SK-N-SH treated with all-trans-retinoic acid at 6 μM for 48 hours (cell line): ENCODE results near the gene ZDHHC15.
"Not testable (repeated sequence)": the region's sequence is repeated elsewhere in the genome, so short reads cannot be mapped to it uniquely, and the experiment has no call there.

Experiments used
- ATAC-seq: fragments of 200-7000 bp; cut with Tn5 transposase; 3 replicates; pipeline ENCODE4 v1.9.1; 2020; ENCODE audit warnings: mild to moderate bottlenecking, moderate library complexity
- BACH2 ChIP-seq: fragments of 250-450 bp; sonication (Bioruptor Pico); IDR thresholded peaks from 2 replicates; pipeline ENCODE4 v1.9.0; 2021; ENCODE audit warnings: mild to moderate bottlenecking, borderline replicate concordance
- CSDC2 ChIP-seq: fragments of 250-450 bp; sonication (Bioruptor Pico); IDR thresholded peaks from 2 replicates; pipeline ENCODE4 v1.5.0; 2020; ENCODE audit warnings: mild to moderate bottlenecking, moderate library complexity
- GLIS3 ChIP-seq: fragments of 250-450 bp; sonication (Bioruptor Pico); IDR thresholded peaks from 2 replicates; pipeline ENCODE4 v1.5.0; 2020; ENCODE audit warnings: mild to moderate bottlenecking, moderate library complexity
- ISL1 ChIP-seq: fragments of 250-450 bp; sonication (Bioruptor Pico); IDR thresholded peaks from 2 replicates; pipeline ENCODE4 v2.1.2; 2022; ENCODE audit warnings: mild to moderate bottlenecking, moderate library complexity
- OSR1 ChIP-seq: fragments of 250-450 bp; sonication (Bioruptor Pico); IDR thresholded peaks from 2 replicates; pipeline ENCODE4 v1.8.0; 2022; ENCODE audit warnings: moderate library complexity, mild to moderate bottlenecking, inconsistent platforms
- PPARA ChIP-seq: fragments of 250-450 bp; sonication (Bioruptor Pico); IDR thresholded peaks from 2 replicates; pipeline ENCODE4 v1.5.0; 2020; ENCODE audit warnings: mild to moderate bottlenecking, borderline replicate concordance
- RARB ChIP-seq: fragments of 250-450 bp; sonication (Bioruptor Pico); IDR thresholded peaks from 2 replicates; pipeline ENCODE4 v1.8.0; 2021; ENCODE audit warnings: mild to moderate bottlenecking, moderate library complexity
- SNAI2 ChIP-seq: fragments of 250-450 bp; sonication (Bioruptor Pico); IDR thresholded peaks from 2 replicates; pipeline ENCODE4 v1.5.0; 2020; ENCODE audit warnings: mild to moderate bottlenecking, moderate library complexity
- TCF4 ChIP-seq: fragments of 250-450 bp; sonication (Bioruptor Pico); IDR thresholded peaks from 2 replicates; pipeline ENCODE4 v1.8.0; 2021; ENCODE audit warnings: mild to moderate bottlenecking, moderate library complexity, borderline replicate concordance
- TOX ChIP-seq: fragments of 250-450 bp; sonication (Bioruptor Pico); IDR thresholded peaks from 2 replicates; pipeline ENCODE4 v1.8.0; 2021; ENCODE audit warnings: mild to moderate bottlenecking, moderate library complexity, borderline replicate concordance
- ZC3H10 ChIP-seq: fragments of 250-450 bp; sonication (Bioruptor Pico); IDR thresholded peaks from 2 replicates; pipeline ENCODE4 v1.5.1; 2021; ENCODE audit warnings: mild to moderate bottlenecking, moderate library complexity
- ZFP3 ChIP-seq: fragments of 250-450 bp; sonication (Bioruptor Pico); IDR thresholded peaks from 2 replicates; pipeline ENCODE4 v1.5.0; 2020; ENCODE audit warnings: mild to moderate bottlenecking, moderate library complexity
- ZFP30 ChIP-seq: fragments of 450-650 bp; formaldehyde crosslinking; IDR thresholded peaks from 2 replicates; pipeline ENCODE4 v1.5.0; 2022; ENCODE audit warnings: mild to moderate bottlenecking, moderate library complexity
- ZNF565 ChIP-seq: fragments of 450-650 bp; formaldehyde crosslinking; conservative IDR thresholded peaks from 2 replicates; pipeline ENCODE4 v1.5.0; 2020; ENCODE audit warnings: low read depth, mild to moderate bottlenecking, moderate library complexity
- TF ChIP-seq, protein P1 (sequence below): fragments of 250-450 bp; sonication (Bioruptor Pico); IDR thresholded peaks from 2 replicates; pipeline ENCODE4 v1.8.0; 2021; ENCODE audit warnings: low read depth, mild to moderate bottlenecking, moderate library complexity, borderline replicate concordance
- TF ChIP-seq, protein P2 (sequence below): fragments of 250-450 bp; sonication (Bioruptor Pico); IDR thresholded peaks from 2 replicates; pipeline ENCODE4 v1.5.0; 2020; ENCODE audit warnings: mild to moderate bottlenecking, moderate library complexity
- TF ChIP-seq, protein P3 (sequence below): fragments of 250-450 bp; sonication (Bioruptor Pico); IDR thresholded peaks from 2 replicates; pipeline ENCODE4 v1.8.0; 2020; ENCODE audit warnings: mild to moderate bottlenecking, moderate library complexity, borderline replicate concordance
- TF ChIP-seq, protein P4 (sequence below): fragments of 250-450 bp; sonication (Bioruptor Pico); IDR thresholded peaks from 2 replicates; pipeline ENCODE4 v1.5.1; 2020; ENCODE audit warnings: low read depth, mild to moderate bottlenecking, moderate library complexity

The ZDHHC15 gene, protein sequence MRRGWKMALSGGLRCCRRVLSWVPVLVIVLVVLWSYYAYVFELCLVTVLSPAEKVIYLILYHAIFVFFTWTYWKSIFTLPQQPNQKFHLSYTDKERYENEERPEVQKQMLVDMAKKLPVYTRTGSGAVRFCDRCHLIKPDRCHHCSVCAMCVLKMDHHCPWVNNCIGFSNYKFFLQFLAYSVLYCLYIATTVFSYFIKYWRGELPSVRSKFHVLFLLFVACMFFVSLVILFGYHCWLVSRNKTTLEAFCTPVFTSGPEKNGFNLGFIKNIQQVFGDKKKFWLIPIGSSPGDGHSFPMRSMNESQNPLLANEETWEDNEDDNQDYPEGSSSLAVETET

DNA sequence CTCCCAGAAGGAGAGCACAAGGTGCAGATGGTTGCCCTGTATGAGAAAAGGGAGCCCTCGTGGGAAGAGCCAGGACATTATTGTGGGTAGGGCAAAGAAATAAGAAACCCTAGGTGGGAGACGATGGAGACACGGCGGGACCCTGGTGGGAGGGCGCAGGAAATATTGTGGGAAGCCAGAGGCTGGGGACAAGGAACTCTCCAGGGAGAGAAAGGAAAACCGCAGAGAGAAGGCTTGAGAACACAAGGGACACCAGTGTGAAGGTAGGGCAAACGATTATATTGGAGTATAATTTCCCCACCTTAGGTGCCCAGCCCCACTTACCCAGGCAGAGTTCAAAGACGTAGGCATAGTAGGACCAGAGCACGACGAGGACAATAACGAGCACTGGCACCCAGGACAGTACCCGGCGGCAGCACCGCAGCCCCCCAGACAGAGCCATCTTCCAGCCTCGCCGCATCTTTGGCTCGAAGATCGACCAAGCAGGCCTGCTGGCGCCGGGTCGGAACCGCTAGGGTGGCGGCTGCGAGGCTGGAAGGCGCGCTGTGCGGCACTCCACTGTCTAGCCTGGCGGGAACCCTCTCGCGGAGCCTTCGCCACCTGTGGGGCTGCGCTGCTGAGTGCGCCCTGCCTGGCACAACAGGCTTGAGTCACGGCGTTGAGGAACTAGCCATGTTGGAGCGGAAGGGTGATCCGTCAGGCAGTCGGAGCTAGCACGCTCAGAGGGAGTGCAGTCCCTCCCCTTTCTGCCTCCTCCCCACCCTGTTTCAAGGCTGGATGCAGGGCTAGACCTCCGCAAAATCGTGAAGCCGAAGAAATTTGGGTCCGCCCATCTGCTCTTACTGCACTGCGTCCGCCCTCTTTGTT lies at the start of gene ZDHHC15:
Gene ZDHHC15 (minus strand): TSS at position 473 of the 867 bp plus-strand sequence. CDS start 13 bp downstream, at position 460.
- TF ChIP-seq ZFP3 (CRISPR knock-in tag) (no peak), ZFP30 (no peak), GLIS3 (CRISPR knock-in tag) (no peak), BACH2 (no peak), CSDC2 (no peak), SNAI2 (CRISPR knock-in tag) (no peak), ZC3H10 (CRISPR knock-in tag) (no peak), TCF4 (CRISPR knock-in tag) (no peak), ISL1 (CRISPR knock-in tag) (no peak)
- TF ChIP-seq, protein P1, sequence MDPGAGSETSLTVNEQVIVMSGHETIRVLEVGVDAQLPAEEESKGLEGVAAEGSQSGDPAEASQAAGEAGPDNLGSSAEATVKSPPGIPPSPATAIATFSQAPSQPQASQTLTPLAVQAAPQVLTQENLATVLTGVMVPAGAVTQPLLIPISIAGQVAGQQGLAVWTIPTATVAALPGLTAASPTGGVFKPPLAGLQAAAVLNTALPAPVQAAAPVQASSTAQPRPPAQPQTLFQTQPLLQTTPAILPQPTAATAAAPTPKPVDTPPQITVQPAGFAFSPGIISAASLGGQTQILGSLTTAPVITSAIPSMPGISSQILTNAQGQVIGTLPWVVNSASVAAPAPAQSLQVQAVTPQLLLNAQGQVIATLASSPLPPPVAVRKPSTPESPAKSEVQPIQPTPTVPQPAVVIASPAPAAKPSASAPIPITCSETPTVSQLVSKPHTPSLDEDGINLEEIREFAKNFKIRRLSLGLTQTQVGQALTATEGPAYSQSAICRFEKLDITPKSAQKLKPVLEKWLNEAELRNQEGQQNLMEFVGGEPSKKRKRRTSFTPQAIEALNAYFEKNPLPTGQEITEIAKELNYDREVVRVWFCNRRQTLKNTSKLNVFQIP (CRISPR knock-in tag), result no peak
- TF ChIP-seq, protein P2, sequence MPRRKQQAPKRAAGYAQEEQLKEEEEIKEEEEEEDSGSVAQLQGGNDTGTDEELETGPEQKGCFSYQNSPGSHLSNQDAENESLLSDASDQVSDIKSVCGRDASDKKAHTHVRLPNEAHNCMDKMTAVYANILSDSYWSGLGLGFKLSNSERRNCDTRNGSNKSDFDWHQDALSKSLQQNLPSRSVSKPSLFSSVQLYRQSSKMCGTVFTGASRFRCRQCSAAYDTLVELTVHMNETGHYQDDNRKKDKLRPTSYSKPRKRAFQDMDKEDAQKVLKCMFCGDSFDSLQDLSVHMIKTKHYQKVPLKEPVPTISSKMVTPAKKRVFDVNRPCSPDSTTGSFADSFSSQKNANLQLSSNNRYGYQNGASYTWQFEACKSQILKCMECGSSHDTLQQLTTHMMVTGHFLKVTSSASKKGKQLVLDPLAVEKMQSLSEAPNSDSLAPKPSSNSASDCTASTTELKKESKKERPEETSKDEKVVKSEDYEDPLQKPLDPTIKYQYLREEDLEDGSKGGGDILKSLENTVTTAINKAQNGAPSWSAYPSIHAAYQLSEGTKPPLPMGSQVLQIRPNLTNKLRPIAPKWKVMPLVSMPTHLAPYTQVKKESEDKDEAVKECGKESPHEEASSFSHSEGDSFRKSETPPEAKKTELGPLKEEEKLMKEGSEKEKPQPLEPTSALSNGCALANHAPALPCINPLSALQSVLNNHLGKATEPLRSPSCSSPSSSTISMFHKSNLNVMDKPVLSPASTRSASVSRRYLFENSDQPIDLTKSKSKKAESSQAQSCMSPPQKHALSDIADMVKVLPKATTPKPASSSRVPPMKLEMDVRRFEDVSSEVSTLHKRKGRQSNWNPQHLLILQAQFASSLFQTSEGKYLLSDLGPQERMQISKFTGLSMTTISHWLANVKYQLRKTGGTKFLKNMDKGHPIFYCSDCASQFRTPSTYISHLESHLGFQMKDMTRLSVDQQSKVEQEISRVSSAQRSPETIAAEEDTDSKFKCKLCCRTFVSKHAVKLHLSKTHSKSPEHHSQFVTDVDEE, result no peak
- peak; percentile 75 for ATAC-seq

DNA sequence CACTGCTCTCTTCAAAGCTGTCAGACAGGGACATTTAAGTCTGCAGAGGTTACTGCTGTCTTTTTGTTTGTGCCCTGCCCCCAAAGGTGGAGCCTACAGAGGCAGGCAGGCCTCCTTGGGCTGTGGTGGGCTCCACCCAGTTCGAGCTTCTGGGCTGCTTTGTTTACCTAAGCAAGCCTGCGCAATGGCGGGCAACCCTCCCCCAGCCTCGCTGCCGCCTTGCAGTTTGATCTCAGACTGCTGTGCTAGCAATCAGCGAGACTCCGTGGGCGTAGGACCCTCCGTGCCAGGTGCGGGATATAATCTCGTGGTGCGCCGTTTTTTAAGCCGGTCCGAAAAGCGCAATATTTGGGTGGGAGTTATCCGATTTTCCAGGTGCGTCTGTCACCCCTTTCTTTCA lies 37.7 kb upstream of the ZDHHC15 start:
- not testable (repeated sequence) for ATAC-seq

DNA sequence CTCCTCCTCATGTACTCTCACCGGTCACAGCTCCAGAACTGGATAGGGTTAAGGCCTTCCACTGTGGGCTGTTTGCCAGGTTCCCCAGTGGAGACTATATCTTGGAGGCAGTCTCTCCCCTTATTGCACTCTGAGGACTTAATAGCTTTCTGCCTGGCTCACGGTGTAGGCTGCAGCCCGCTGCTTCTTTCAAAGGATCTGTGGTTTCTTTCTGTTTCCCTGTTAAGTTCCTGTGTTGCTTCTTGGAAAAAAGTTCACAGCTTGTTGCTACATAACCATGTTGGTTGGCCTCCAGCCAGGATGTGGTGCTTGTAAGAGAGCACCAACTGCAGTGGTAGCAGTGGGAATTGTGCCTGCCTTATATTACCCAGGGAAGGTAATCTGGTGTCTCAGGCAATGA lies 24.9 kb upstream of the ZDHHC15 start:
- no peak for ATAC-seq

DNA sequence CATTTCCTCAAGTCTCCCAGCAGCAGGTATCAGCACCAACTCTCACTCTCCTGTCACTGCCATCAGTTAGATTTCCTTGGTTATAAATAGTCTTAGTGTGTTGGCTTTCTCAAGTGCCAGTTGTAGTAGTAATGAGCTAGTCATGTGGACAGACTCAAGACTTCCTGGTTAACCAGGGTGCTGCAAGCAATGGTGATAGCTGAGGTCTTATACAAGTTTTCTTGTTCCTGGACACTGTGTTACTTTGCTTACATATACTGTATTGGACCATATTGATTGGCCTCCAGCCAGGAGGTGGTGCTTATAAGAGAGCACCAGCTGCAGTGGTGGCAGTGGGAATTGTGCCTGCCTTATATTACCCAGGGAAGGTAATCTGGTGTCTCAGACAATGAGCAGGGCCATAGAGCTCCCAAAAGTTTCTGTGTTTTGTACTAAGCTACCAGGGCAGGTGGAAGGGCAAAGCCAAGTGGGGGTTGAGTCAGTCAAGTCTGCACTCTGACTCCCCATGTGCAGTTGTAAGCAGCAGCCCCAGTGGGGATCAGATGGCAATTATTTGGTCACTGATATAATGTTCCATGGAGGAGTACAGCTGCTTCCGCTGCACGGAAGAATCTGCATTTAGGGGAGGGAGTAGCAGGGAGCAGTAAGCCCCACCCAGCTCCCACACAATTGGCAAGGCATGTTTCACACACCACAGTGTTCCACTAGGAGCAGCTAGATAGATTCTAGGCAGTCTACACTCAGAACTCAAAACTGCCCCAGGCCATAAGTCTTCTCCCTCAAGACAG lies 24.1 kb upstream of the ZDHHC15 start:
- no peak for ATAC-seq
- TF ChIP-seq CSDC2 (no peak), ZC3H10 (CRISPR knock-in tag) (no peak), RARB (CRISPR knock-in tag) (no peak), PPARA (CRISPR knock-in tag) (no peak), TOX (CRISPR knock-in tag) (no peak), ZNF565 (CRISPR knock-in tag) (no peak)
- TF ChIP-seq, protein P3, sequence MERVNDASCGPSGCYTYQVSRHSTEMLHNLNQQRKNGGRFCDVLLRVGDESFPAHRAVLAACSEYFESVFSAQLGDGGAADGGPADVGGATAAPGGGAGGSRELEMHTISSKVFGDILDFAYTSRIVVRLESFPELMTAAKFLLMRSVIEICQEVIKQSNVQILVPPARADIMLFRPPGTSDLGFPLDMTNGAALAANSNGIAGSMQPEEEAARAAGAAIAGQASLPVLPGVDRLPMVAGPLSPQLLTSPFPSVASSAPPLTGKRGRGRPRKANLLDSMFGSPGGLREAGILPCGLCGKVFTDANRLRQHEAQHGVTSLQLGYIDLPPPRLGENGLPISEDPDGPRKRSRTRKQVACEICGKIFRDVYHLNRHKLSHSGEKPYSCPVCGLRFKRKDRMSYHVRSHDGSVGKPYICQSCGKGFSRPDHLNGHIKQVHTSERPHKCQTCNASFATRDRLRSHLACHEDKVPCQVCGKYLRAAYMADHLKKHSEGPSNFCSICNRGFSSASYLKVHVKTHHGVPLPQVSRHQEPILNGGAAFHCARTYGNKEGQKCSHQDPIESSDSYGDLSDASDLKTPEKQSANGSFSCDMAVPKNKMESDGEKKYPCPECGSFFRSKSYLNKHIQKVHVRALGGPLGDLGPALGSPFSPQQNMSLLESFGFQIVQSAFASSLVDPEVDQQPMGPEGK (CRISPR knock-in tag), result no peak
- TF ChIP-seq, protein P4, sequence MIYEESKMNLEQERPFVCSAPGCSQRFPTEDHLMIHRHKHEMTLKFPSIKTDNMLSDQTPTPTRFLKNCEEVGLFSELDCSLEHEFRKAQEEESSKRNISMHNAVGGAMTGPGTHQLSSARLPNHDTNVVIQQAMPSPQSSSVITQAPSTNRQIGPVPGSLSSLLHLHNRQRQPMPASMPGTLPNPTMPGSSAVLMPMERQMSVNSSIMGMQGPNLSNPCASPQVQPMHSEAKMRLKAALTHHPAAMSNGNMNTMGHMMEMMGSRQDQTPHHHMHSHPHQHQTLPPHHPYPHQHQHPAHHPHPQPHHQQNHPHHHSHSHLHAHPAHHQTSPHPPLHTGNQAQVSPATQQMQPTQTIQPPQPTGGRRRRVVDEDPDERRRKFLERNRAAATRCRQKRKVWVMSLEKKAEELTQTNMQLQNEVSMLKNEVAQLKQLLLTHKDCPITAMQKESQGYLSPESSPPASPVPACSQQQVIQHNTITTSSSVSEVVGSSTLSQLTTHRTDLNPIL (CRISPR knock-in tag), result no peak

More for the DNA sequence above, 24.9 kb upstream of the ZDHHC15 start:
- TF ChIP-seq GLIS3 (CRISPR knock-in tag) (no peak), ZC3H10 (CRISPR knock-in tag) (no peak), ZFP3 (CRISPR knock-in tag) (no peak), OSR1 (CRISPR knock-in tag) (no peak), SNAI2 (CRISPR knock-in tag) (no peak), PPARA (CRISPR knock-in tag) (no peak), ZNF565 (CRISPR knock-in tag) (no peak)
- TF ChIP-seq, protein P4 (CRISPR knock-in tag), result no peak
- TF ChIP-seq, protein P1 (CRISPR knock-in tag), result no peak
